Testis (tissue), 3 donors: Measurements from ENCODE around the gene XXYLT1. TPM values are rescaled to one million over a fixed set of nuclear protein-coding genes. Genes with fewer than 3 reads are reported as not detected.

Source experiments
- DNase-seq: peaks from one replicate; pipeline ENCODE4 v3.0.0-alpha.2; 2019
- H3K27ac ChIP-seq, 2 donors: fragments of 200-600 bp; sonication (generic); one replicate each; pipeline ENCODE4 v1.5.1; 2019
- H3K27me3 ChIP-seq: fragments of 200-600 bp; sonication (generic); one replicate; pipeline ENCODE4 v1.5.1; 2019
- H3K36me3 ChIP-seq: fragments of 200-600 bp; sonication (generic); one replicate; pipeline ENCODE4 v1.5.1; 2017; ENCODE audit warnings: low read depth; ENCODE audit errors: missing control alignments
- H3K4me1 ChIP-seq: fragments of 200-600 bp; sonication (generic); one replicate; pipeline ENCODE4 v1.5.1; 2019
- H3K4me3 ChIP-seq, 2 donors: fragments of 200-600 bp; sonication (generic); one replicate each; pipeline ENCODE4 v1.5.1; 2017 to 2019
- H3K9me3 ChIP-seq: fragments of 200-600 bp; sonication (generic); one replicate; pipeline ENCODE4 v1.5.1; 2017
- CTCF ChIP-seq, 3 experiments: fragments of 450-650 bp in 2 of 3; fragments of 200-600 bp in 1 of 3; sonication (generic) in 1 of 3; IDR thresholded peaks; one replicate each; pipeline ENCODE4 v1.5.1; 2016 to 2019; ENCODE audit warnings: antibody characterized with exemption in 3 of 3, mild to moderate bottlenecking in 2 of 3, moderate library complexity in 1 of 3
- POLR2A ChIP-seq: fragments of 450-650 bp; IDR thresholded peaks from one replicate; pipeline ENCODE4 v1.6.1; 2017; ENCODE audit warnings: antibody characterized with exemption, mild to moderate bottlenecking, moderate library complexity
- WGBS, 2 donors: methylation state at CpG; one replicate each; pipeline ENCODE4 v1.1.5; 2018; 5-methylcytosine and 5-hydroxymethylcytosine counted together
- intact Hi-C: fragments of 100-400 bp; cut with DNase I; formaldehyde crosslinking; loops from one replicate; pipeline ENCODE4 v1.15.1; 2023; ENCODE audit warnings: low total_unique reads
- polyA plus RNA-seq: library from polyadenylated mRNA; stranded (reverse); fragments of 350-450 nt; fragmentation: Illumina TruSeq; extraction: RNeasy Lipid Tissue Mini Kit (QIAGEN cat#74804); gene quantifications from one replicate; pipeline ENCODE4 v1.2.3, GENCODE V29; 2014; ENCODE audit warnings: low read depth, low replicate concordance; ENCODE audit not compliant: insufficient read depth
- total RNA-seq, 2 donors: library from RNA; depleted of rRNA; stranded (reverse); fragments of >200 nt; gene quantifications; one replicate each; pipeline ENCODE4 v1.2.3, GENCODE V29; 2016

Gene XXYLT1
- total and polyA plus RNA-seq, 3 donors from 2014 or later = 7.2 to 12.5 (median 11.1) TPM

- DNase-seq = no peak
- no peaks in the 10 kb centered on the region for H3K36me3 ChIP-seq
- WGBS, 2 donors = 92% methylated on average over 12 of the region's 12 CpGs
- H3K27me3 ChIP-seq = no peaks in the 10 kb centered on the region
- TF ChIP-seq CTCF (IDR thresholded peaks at IDR 0.05) = no peak
- TF ChIP-seq POLR2A = no peak
- H3K4me3 ChIP-seq = no peak overlapping the region
- no peaks in the 10 kb centered on the region for H3K9me3 ChIP-seq
- peaks cover 4% of the 10 kb centered on the region for H3K4me1 ChIP-seq
- intact Hi-C loops = no loop called here
- H3K27ac ChIP-seq = no peak overlapping the region
Observed at GRCh38 chr3:195140816-195141793, 129.9 kb downstream of the XXYLT1 start.

GRCh38 chr3:195140410-195140809, 130.5 kb downstream of the XXYLT1 start:
- Histone ChIP-seq H3K27me3 (no peaks in the 10 kb centered on the region), H3K4me1 (peaks cover 4% of the 10 kb centered on the region), H3K36me3 (no peaks in the 10 kb centered on the region), H3K27ac (no peak overlapping the region), H3K9me3 (no peaks in the 10 kb centered on the region), H3K4me3 (no peak overlapping the region)
- TF ChIP-seq POLR2A (no peak), CTCF (IDR thresholded peaks at IDR 0.05) (no peak)
- DNase-seq = no peak
- 91 to 100% methylated on average over 1 of the region's 1 CpG for WGBS, 2 donors
- intact Hi-C loops = no loop called here

- Histone ChIP-seq H3K27me3 (no peaks in the 10 kb centered on the region), H3K9me3 (no peaks in the 10 kb centered on the region), H3K4me1 (peaks cover 4% of the 10 kb centered on the region), H3K4me3 (no peak overlapping the region), H3K27ac (no peak overlapping the region), H3K36me3 (no peaks in the 10 kb centered on the region)
- 94 to 98% methylated on average over 4 of the region's 4 CpGs for WGBS, 2 donors
- intact Hi-C loops = no loop called here
- TF ChIP-seq CTCF (IDR thresholded peaks at IDR 0.05) = no peak
- no peak for TF ChIP-seq POLR2A
- DNase-seq = no peak
Observed at GRCh38 chr3:195139876-195140240, 131.1 kb downstream of the XXYLT1 start.

- H3K9me3 ChIP-seq = no peaks in the 10 kb centered on the region
- no peak for TF ChIP-seq POLR2A
- no peak for TF ChIP-seq CTCF (IDR thresholded peaks at IDR 0.05)
- intact Hi-C loops = no loop called here
- no peak overlapping the region for H3K27ac ChIP-seq
- H3K27me3 ChIP-seq = no peaks in the 10 kb centered on the region
- DNase-seq = no peak
- no peaks in the 10 kb centered on the region for H3K36me3 ChIP-seq
- 64 to 90% methylated on average over 13 of the region's 13 CpGs for WGBS, 2 donors
- peaks cover 4% of the 10 kb centered on the region for H3K4me1 ChIP-seq
- H3K4me3 ChIP-seq = no peak overlapping the region
Observed at GRCh38 chr3:195139091-195139875, 131.7 kb downstream of the XXYLT1 start.
